KMS-11 (cell line): ENCODE results near the gene ANGPTL2.

Source experiments
- H2AFZ ChIP-seq: fragments of 200-600 bp; sonication (generic); 2 replicates; pipeline ENCODE4 v1.6.1; 2016; ENCODE audit warnings: antibody characterized with exemption, mixed run types, low read depth
- H3K27ac ChIP-seq: fragments of 200-600 bp; sonication (generic); 2 replicates; pipeline ENCODE4 v1.6.1; 2016; ENCODE audit warnings: mild to moderate bottlenecking, mixed run types
- H3K27me3 ChIP-seq: fragments of 200-600 bp; sonication (generic); 2 replicates; pipeline ENCODE4 v1.6.1; 2017; ENCODE audit warnings: mild to moderate bottlenecking, low read depth, mixed run types, moderate library complexity; ENCODE audit not compliant: insufficient read depth
- H3K36me3 ChIP-seq: fragments of 200-600 bp; sonication (generic); 2 replicates; pipeline ENCODE4 v1.6.1; 2017; ENCODE audit warnings: mild to moderate bottlenecking, mixed run types; ENCODE audit not compliant: insufficient read depth
- H3K4me1 ChIP-seq: fragments of 200-600 bp; sonication (generic); 2 replicates; pipeline ENCODE4 v1.6.1; 2016; ENCODE audit warnings: mild to moderate bottlenecking, low read depth, mixed run types; ENCODE audit not compliant: poor library complexity, severe bottlenecking
- H3K4me2 ChIP-seq: fragments of 200-600 bp; sonication (generic); 2 replicates; pipeline ENCODE4 v1.7.0; 2016; ENCODE audit warnings: mild to moderate bottlenecking, mixed run types
- H3K4me3 ChIP-seq: fragments of 200-600 bp; sonication (generic); IDR thresholded peaks from 2 replicates; pipeline ENCODE4 v1.6.1; 2017; ENCODE audit warnings: low read depth, low read length, mixed read lengths; ENCODE audit not compliant: insufficient read depth
- H3K79me2 ChIP-seq: fragments of 200-600 bp; sonication (generic); 2 replicates; pipeline ENCODE4 v1.6.1; 2016; ENCODE audit warnings: low read depth, mixed run types; ENCODE audit not compliant: insufficient read depth
- H3K9ac ChIP-seq: fragments of 200-600 bp; sonication (generic); 2 replicates; pipeline ENCODE4 v1.6.1; 2016; ENCODE audit warnings: mild to moderate bottlenecking, mixed run types
- H4K20me1 ChIP-seq: fragments of 200-600 bp; sonication (generic); 2 replicates; pipeline ENCODE4 v1.6.1; 2016; ENCODE audit warnings: mild to moderate bottlenecking, mixed run types; ENCODE audit not compliant: insufficient read depth
- TF ChIP-seq, protein P1 (sequence below): fragments of 200-600 bp; sonication (generic); conservative IDR thresholded peaks from 2 replicates; pipeline ENCODE4 v1.6.1; 2017; ENCODE audit warnings: low read depth, mild to moderate bottlenecking, antibody characterized with exemption, low read length, moderate library complexity, mixed read lengths

Gene ANGPTL2

DNA sequence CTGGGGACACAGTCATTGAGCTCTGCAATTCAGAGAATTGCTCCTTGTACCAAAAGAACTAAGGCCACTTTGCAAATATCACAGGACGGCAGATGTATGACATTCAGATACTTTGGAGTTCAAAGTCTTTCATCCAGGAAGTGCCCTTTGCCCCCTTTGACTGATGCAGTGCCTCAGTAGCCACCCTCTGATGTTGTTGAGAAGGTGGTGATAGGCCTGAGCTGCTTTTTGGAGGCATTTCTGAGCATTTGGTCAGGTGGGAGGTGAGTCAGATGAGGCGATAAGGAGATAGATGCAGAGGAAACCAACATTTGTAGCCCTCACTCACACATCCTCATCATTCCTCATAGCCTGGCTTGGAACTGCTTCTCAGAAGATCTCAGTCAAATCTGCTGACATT is 63.4 kb downstream of the ANGPTL2 start:
- Histone ChIP-seq H4K20me1 (no peaks in the 10 kb centered on the region), H3K36me3 (no peaks in the 10 kb centered on the region), H3K4me1 (peaks cover 23% of the 10 kb centered on the region), H3K4me2 (no peak overlapping the region), H3K27me3 (no peaks in the 10 kb centered on the region), H3K79me2 (no peaks in the 10 kb centered on the region), H3K9ac (no peak overlapping the region), H3K27ac (no peak overlapping the region), H3K4me3 (no peak overlapping the region), H2AFZ (no peak overlapping the region)
- TF ChIP-seq, protein P1, sequence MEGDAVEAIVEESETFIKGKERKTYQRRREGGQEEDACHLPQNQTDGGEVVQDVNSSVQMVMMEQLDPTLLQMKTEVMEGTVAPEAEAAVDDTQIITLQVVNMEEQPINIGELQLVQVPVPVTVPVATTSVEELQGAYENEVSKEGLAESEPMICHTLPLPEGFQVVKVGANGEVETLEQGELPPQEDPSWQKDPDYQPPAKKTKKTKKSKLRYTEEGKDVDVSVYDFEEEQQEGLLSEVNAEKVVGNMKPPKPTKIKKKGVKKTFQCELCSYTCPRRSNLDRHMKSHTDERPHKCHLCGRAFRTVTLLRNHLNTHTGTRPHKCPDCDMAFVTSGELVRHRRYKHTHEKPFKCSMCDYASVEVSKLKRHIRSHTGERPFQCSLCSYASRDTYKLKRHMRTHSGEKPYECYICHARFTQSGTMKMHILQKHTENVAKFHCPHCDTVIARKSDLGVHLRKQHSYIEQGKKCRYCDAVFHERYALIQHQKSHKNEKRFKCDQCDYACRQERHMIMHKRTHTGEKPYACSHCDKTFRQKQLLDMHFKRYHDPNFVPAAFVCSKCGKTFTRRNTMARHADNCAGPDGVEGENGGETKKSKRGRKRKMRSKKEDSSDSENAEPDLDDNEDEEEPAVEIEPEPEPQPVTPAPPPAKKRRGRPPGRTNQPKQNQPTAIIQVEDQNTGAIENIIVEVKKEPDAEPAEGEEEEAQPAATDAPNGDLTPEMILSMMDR, result no peak

DNA sequence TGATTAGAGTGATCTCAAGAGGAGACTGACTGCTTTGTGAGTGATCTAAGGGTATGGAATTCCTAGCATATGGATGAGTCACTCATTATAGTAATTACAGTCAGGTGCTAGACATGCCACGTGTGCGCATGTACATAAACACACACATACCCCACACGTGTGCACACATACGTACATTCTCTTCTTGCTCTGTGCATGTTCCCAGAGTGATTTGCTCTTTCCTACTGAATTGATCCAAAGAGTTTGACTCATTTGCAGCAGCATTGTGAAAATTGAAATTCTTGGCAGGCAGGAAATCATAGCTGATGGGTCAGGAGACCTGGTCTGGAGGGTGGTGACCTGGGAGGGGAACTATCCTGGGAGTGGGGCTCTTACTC is 63.8 kb downstream of the ANGPTL2 start:
- Histone ChIP-seq H3K4me2 (no peak overlapping the region), H2AFZ (no peak overlapping the region), H3K36me3 (no peaks in the 10 kb centered on the region), H3K9ac (no peak overlapping the region), H3K4me3 (no peak overlapping the region), H3K27me3 (no peaks in the 10 kb centered on the region), H3K4me1 (peaks cover 23% of the 10 kb centered on the region), H4K20me1 (no peaks in the 10 kb centered on the region), H3K27ac (no peak overlapping the region), H3K79me2 (no peaks in the 10 kb centered on the region)
- TF ChIP-seq, protein P1, result no peak

DNA sequence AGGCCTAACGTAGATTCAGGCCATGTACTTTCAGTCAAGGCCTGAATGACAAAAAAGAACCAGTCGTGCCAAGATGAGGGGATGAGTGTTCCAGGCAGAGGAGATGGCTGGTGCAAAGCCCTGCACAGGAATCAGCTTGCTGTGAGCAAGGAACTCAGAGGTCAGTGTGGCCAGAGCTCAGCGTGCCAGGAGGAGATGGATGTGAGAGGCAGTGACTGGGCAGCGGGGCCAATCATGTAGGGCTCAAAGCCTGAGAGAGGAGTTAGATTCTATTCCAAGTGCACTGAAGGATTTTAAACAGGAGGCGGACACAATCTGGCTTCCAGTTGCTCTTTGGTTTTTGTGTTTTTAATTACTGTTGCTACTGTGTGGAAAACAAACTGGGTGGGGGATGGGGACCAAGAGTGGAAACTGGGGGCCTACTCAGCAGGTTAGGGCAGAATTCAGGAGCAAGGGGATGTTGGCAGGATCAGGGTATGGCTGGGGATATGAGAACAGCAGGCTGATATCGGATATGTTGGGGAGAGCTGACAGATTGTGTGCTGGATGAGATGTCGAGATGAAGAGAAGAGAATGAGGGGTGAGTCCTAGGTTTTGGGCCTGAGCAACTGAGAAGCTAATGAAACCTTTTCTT is 64.3 kb downstream of the ANGPTL2 start:
- Histone ChIP-seq H2AFZ (no peak overlapping the region), H3K27me3 (no peaks in the 10 kb centered on the region), H3K79me2 (no peaks in the 10 kb centered on the region), H3K4me3 (no peak overlapping the region), H3K4me1 (peaks cover 23% of the 10 kb centered on the region), H3K4me2 (no peak overlapping the region), H3K36me3 (no peaks in the 10 kb centered on the region), H3K9ac (no peak overlapping the region), H3K27ac (no peak overlapping the region), H4K20me1 (no peaks in the 10 kb centered on the region)
- TF ChIP-seq, protein P1, result no peak

DNA sequence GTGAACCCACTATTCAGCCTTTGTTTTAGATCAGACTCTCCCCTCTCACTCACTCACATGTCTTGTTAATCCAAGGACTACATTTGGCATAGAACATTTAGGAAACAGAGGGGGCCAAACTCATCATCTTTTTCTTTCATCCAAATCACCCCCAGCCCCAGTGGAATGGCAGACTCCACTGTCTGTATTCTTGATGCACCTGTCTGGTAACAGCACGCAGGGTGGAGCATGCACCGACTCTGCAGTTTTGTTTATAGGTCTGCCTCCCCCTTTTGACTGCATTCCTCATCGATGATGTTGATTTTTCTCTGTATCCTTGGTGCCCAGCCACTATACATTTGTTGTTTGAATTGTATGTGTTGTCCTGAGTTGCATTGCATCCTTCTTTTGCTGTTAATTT is 66.0 kb downstream of the ANGPTL2 start:
- TF ChIP-seq, protein P1, result no peak
- peaks cover 23% of the 10 kb centered on the region for H3K4me1 ChIP-seq
- H3K4me2 ChIP-seq, result no peak overlapping the region
- H2AFZ ChIP-seq, result no peak overlapping the region
- no peak overlapping the region for H3K9ac ChIP-seq
- H3K27ac ChIP-seq, result no peak overlapping the region
- H4K20me1 ChIP-seq, result no peaks in the 10 kb centered on the region
- H3K79me2 ChIP-seq, result no peaks in the 10 kb centered on the region
- no peak overlapping the region for H3K4me3 ChIP-seq
- H3K36me3 ChIP-seq, result no peaks in the 10 kb centered on the region
- H3K27me3 ChIP-seq, result no peaks in the 10 kb centered on the region
